ENCODE measurements around the gene PMM1.

GRCh38 chr22:41619979-41620588 lies 30.4 kb upstream of the PMM1 start:
- TF ChIP-seq CTCF (IDR thresholded peaks at IDR 0.05; ENCODE audit: low read depth, low read length), result no peak
- TF ChIP-seq MYC (IDR thresholded peaks at IDR 0.05; ENCODE audit: low read depth, low read length), result no peak; the same call in 1 of the 2 replicates
- no peak for TF ChIP-seq MAX (IDR thresholded peaks at IDR 0.05; ENCODE audit: low read depth, low read length)

Measured in NB4 (cell line).